K562 (cell line): ENCODE measurements around the gene ALDH16A1. TPM values are rescaled to one million over a fixed set of nuclear protein-coding genes. Genes with fewer than 3 reads are reported as not detected.

Source experiments
- KDM1A ChIP-seq, 2 experiments: fragments of 450-650 bp; IDR thresholded peaks; 2 replicates each; pipeline ENCODE4 v1.6.1; 2016; ENCODE audit warnings: mild to moderate bottlenecking in 2 of 2
- SRSF9 ChIP-seq: fragments of 200-400 bp; formaldehyde crosslinking; IDR thresholded peaks from 2 replicates; pipeline ENCODE4 v1.6.1; 2017; ENCODE audit warnings: low read depth, low read length, borderline replicate concordance
- polyA plus RNA-seq, 8 experiments: library from polyadenylated mRNA; depleted of rRNA in 4 of 8; stranded (reverse) in 5 of 8; unstranded in 3 of 8; fragments of >200 nt; fragmentation: Nextera tagmentation in 2 of 8; fragmentation: Illumina TruSeq in 1 of 8; extraction: Ambion mirVana in 2 of 8; extraction: Trizol in 1 of 8; gene quantifications; 2 replicates each; pipeline versions ENCODE4 v1.2.1 to v1.2.3, GENCODE V29; 2011 to 2014; ENCODE audit warnings: inconsistent platforms in 1 of 8, missing spikeins in 1 of 8
- total RNA-seq, 7 experiments: library from RNA; depleted of rRNA in 6 of 7; stranded (reverse); fragments of >200 nt in 6 of 7; fragmentation: Illumina TruSeq in 2 of 7; extraction: Trizol in 2 of 7; gene quantifications; 2 replicates each; pipeline versions ENCODE4 v1.2.1 to v1.2.3, GENCODE V29; 2011 to 2021; ENCODE audit warnings: low replicate concordance in 1 of 7
- TF ChIP-seq, protein P1 (sequence below), 2 experiments: fragments of 450-650 bp; formaldehyde crosslinking in 1 of 2; IDR thresholded peaks; 2 replicates each; pipeline versions ENCODE4 v1.4.0 to v1.6.1; 2014 to 2020; ENCODE audit warnings: mild to moderate bottlenecking in 2 of 2, borderline replicate concordance in 1 of 2, low read depth in 1 of 2
- TF ChIP-seq, protein P2 (sequence below): fragments of 450-650 bp; formaldehyde crosslinking; IDR thresholded peaks from 2 replicates; pipeline ENCODE4 v1.4.0; 2020; ENCODE audit warnings: mild to moderate bottlenecking, moderate library complexity
- TF ChIP-seq, protein P3 (sequence below), 2 experiments: fragments of 450-650 bp; IDR thresholded peaks; 2 replicates each; pipeline ENCODE4 v1.6.1; 2016; ENCODE audit warnings: mild to moderate bottlenecking in 2 of 2, borderline replicate concordance in 1 of 2, low read depth in 1 of 2, moderate library complexity in 1 of 2

ALDH16A1 gene
- total and polyA plus RNA-seq, 9 of the 15 experiments (the other 6 are each of a cell fraction or from before 2014, with no cell fraction given) = 2.2 to 52.2 (median 7.6) TPM

DNA sequence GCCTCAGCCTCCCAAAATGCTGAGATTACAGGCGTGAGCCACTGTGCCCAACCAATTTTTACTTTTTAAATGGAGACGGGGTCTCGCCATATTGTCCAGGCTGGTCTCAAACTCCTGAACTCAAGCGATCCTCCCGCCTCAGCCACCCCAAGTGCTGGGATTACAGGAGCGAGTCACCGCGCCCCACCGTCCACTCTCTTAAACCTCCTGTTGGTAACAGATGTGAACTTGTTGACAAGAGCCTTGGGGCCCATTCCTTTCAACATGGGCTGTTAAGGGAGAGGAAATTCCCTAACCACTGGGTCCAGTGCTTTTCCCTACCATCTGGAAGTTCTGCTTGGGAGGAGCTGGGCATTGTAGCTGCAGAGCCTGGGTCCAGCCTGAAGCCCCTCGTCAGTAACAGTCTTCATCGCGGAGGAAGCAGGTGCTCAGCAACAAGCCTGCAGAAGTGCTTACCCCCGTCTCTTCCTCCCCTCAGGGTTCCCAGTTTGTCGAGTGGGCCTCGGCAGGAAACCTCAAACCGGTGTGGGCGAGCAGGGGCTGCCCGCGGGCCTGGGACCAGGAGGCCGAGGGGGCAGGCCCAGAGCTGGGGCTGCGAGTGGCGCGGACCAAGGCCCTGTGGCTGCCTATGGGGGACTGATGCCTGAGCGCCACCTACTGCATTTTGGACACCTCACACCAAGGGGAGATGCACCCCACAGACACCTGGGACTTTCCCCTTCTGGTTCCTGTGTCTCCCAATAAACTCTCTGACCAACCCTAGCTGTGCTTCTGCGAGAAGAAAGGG, 17.0 kb downstream of the ALDH16A1 start (continued):
- TF ChIP-seq, protein P1, sequence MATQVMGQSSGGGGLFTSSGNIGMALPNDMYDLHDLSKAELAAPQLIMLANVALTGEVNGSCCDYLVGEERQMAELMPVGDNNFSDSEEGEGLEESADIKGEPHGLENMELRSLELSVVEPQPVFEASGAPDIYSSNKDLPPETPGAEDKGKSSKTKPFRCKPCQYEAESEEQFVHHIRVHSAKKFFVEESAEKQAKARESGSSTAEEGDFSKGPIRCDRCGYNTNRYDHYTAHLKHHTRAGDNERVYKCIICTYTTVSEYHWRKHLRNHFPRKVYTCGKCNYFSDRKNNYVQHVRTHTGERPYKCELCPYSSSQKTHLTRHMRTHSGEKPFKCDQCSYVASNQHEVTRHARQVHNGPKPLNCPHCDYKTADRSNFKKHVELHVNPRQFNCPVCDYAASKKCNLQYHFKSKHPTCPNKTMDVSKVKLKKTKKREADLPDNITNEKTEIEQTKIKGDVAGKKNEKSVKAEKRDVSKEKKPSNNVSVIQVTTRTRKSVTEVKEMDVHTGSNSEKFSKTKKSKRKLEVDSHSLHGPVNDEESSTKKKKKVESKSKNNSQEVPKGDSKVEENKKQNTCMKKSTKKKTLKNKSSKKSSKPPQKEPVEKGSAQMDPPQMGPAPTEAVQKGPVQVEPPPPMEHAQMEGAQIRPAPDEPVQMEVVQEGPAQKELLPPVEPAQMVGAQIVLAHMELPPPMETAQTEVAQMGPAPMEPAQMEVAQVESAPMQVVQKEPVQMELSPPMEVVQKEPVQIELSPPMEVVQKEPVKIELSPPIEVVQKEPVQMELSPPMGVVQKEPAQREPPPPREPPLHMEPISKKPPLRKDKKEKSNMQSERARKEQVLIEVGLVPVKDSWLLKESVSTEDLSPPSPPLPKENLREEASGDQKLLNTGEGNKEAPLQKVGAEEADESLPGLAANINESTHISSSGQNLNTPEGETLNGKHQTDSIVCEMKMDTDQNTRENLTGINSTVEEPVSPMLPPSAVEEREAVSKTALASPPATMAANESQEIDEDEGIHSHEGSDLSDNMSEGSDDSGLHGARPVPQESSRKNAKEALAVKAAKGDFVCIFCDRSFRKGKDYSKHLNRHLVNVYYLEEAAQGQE (IDR thresholded peaks at IDR 0.05; ENCODE audit: borderline replicate concordance) = peak; percentile 36; the same call in 1 of the 2 replicates
- TF ChIP-seq, protein P1 (CRISPR knock-in tag; IDR thresholded peaks at IDR 0.05; ENCODE audit: low read depth) = no peak
- TF ChIP-seq, protein P2, sequence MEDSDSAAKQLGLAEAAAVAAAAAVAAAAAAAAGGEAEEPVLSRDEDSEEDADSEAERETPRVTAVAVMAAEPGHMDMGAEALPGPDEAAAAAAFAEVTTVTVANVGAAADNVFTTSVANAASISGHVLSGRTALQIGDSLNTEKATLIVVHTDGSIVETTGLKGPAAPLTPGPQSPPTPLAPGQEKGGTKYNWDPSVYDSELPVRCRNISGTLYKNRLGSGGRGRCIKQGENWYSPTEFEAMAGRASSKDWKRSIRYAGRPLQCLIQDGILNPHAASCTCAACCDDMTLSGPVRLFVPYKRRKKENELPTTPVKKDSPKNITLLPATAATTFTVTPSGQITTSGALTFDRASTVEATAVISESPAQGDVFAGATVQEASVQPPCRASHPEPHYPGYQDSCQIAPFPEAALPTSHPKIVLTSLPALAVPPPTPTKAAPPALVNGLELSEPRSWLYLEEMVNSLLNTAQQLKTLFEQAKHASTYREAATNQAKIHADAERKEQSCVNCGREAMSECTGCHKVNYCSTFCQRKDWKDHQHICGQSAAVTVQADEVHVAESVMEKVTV = no peak
- TF ChIP-seq SRSF9 = no peak
- TF ChIP-seq, protein P3, sequence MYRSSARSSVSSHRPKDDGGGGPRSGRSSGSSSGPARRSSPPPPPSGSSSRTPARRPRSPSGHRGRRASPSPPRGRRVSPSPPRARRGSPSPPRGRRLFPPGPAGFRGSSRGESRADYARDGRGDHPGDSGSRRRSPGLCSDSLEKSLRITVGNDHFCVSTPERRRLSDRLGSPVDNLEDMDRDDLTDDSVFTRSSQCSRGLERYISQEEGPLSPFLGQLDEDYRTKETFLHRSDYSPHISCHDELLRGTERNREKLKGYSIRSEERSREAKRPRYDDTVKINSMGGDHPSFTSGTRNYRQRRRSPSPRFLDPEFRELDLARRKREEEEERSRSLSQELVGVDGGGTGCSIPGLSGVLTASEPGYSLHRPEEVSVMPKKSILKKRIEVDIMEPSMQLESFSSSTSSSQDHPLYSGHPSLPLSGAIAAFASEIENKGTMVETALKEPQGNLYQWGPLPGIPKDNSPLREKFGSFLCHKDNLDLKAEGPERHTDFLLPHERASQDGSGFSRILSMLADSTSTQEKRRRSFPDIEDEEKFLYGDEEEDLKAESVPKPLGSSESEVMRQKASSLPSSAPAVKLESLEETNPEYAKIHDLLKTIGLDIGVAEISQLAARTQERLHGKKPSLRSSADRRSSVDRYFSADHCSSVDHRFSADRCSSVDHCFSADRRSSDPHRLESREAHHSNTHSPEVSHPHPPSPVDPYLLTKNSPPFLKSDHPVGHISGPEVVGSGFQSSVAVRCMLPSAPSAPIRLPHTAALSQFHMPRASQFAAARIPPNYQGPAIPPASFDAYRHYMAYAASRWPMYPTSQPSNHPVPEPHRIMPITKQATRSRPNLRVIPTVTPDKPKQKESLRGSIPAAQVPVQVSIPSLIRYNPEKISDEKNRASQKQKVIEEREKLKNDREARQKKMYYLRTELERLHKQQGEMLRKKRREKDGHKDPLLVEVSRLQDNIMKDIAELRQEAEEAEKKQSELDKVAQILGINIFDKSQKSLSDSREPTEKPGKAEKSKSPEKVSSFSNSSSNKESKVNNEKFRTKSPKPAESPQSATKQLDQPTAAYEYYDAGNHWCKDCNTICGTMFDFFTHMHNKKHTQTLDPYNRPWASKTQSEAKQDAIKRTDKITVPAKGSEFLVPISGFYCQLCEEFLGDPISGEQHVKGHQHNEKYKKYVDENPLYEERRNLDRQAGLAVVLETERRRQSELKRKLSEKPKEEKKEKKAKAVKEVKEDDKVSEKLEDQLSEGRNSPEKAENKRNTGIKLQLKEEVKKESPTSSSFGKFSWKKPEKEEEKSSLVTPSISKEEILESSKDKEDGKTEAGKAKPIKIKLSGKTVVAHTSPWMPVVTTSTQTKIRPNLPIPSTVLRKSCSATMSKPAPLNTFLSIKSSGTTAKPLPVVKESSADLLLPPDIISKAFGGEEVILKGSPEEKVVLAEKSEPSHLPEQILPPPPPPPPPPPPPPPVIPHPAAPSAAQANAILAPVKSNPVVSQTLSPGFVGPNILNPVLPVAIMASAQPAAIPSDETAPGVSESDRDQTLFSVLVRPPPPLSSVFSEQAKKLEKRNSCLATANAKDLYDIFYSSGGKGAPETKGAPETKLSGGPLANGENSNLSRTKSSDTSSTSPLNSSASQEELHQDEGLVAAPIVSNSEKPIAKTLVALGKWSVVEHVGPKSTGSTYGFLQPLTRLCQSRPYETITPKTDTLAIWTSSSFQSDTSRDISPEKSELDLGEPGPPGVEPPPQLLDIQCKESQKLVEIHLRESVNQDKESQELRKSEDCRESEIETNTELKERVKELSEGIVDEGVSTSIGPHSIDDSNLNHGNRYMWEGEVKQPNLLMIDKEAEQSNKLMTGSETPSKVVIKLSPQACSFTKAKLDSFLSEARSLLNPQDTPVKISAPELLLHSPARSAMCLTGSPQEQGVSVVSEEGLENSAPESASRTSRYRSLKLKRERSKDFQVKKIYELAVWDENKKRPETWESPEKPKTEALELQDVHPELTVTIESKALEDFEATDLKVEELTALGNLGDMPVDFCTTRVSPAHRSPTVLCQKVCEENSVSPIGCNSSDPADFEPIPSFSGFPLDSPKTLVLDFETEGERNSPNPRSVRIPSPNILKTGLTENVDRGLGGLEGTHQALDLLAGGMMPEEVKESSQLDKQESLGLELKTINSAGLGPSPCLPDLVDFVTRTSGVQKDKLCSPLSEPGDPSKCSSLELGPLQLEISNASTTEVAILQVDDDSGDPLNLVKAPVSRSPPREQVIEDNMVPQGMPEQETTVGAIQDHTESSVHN (IDR thresholded peaks at IDR 0.05; ENCODE audit: borderline replicate concordance in 1 of 2, low read depth in 1 of 2) = no peak
- peak in 1 of 2 experiments; percentile 21; a peak in 1 of 4 replicates for TF ChIP-seq KDM1A (IDR thresholded peaks at IDR 0.05)
